ENCODE results near the gene WDR1.

Gene WDR1

GRCh38 chr4:10083861-10084641 is 32.5 kb downstream of the WDR1 start:
- no peak for DNase-seq

DNA sequence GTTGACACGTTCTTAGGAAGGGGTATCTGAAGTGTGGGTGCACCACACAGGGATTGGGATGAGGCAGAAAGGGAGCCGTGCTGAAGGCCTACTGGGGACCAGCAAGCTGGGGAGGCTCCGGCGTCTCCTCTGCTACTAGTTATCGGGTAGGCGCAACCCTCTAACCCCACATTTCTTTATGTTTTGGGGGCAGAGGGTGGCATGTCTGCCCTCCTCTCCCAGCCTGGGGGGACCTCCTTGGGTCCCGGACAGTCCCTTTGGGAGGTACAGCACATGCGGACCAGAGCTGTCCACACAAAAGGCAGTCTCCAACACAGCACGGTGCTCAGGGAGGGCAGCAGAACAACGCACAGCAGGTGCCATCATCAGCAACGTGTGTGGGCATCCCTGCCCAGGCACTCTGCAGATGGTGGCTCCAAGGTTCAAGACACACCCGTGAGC is 33.2 kb downstream of the WDR1 start:
- no peak for DNase-seq

DNA sequence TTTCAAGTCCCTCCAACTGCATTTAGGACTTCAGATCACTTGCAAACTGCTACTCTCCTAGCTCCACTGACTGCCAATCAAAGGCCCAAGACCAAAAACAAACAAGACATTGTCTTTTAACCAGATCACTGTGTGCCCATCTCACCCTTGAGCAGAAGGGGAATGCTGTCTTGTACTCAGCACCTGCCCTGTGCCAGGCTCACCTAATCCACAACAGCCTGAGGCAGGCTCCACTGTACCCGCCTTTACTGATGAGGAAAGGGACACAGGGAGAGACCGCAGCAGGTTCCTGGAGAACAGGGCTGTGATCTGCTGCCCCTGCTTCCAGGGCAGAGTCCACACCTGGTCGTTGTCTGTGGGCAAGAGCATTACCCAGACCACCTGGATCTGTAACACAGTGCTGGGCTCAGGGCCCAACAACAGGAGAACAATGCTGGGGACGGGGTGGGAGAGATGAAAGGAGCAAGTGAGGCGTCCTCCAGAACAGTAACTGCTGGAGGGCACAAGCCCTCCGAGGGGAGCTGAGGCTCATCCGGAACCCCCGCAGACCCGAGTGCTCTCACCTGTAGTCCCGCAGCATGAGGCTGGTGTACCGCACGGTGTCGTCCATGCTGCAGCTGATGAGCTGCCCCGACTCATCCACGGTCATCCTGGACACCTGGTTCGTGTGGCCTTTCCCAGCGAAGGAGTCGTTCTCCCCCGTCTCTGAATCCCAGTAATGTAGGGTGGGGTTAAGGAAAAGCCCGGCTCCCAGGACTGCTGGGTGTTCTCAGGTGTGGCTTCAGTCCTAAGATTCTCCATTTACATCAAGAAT is 33.9 kb downstream of the WDR1 start:
- no peak for DNase-seq

- no peak for DNase-seq
Observed at GRCh38 chr4:10082047-10082446, 34.6 kb downstream of the WDR1 start.

- no peak for DNase-seq
Observed at GRCh38 chr4:10081218-10081606, 35.4 kb downstream of the WDR1 start.

DNA sequence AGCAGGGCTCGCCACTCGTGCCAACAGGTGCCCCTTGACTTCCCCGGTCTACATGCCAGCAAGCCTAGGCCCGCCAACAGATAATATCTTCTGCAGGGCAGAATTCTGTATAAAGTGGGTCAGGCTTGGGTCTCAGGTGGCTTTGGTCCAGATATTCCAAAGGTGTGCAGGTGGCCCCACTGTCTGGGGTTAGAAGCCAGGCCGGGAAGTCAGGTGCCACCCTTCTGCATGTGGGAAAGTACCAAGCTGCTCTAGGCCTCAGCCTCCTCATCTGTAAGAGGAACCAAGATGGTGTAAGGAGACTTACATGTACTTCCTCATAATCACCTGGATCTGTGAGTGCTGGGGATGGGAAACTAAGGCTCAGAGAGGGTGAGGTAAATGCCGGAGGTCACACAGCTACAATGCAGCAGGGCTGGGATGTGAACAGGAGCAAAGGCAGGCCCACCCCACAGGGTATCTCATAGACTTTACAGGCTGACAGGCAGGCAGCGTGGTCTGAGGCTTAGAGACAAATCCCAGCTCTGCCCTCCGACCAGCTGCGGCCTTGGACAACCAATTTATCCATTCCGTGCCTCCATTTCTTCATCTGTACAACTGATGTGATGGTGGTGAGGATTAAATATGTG is 35.9 kb downstream of the WDR1 start:
- DNase-seq: no peak

DNA sequence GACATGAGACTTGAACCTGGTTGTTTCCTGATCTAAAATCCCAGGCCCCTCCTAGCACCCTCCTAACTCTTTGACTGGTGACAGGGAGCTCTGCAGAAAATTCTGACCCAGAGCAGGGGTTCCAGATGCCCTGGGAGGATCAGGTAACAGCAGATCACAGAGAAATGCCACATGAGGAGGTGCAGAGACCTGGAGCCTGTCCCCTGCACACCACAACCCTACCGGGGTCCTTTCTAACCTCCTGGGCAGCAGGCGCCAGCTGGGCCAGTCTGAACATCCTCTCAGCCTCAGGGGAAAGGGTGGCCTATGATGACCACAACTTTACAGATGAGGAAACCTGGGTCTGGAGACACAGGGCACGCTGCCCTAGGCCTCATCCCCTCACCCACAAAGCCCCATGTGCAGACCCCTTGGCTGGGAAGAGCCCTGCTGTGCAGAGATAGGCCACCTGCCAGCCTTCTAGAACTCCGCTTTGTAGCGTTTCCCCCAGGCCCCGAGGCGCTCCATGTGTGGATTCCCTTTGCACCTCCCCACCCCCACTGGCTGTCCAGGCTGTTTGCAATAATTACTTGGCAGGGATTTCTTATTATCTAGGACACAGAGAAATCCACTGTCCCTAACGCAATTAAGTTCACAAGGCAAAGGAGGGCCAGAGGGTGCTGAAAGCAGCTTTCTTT is 36.5 kb downstream of the WDR1 start:
- DNase-seq: no peak

- no peak for DNase-seq
Observed at GRCh38 chr4:10079256-10079655, 37.3 kb downstream of the WDR1 start.

GRCh38 chr4:10078481-10079233 is 37.9 kb downstream of the WDR1 start:
- DNase-seq: no peak

DNA sequence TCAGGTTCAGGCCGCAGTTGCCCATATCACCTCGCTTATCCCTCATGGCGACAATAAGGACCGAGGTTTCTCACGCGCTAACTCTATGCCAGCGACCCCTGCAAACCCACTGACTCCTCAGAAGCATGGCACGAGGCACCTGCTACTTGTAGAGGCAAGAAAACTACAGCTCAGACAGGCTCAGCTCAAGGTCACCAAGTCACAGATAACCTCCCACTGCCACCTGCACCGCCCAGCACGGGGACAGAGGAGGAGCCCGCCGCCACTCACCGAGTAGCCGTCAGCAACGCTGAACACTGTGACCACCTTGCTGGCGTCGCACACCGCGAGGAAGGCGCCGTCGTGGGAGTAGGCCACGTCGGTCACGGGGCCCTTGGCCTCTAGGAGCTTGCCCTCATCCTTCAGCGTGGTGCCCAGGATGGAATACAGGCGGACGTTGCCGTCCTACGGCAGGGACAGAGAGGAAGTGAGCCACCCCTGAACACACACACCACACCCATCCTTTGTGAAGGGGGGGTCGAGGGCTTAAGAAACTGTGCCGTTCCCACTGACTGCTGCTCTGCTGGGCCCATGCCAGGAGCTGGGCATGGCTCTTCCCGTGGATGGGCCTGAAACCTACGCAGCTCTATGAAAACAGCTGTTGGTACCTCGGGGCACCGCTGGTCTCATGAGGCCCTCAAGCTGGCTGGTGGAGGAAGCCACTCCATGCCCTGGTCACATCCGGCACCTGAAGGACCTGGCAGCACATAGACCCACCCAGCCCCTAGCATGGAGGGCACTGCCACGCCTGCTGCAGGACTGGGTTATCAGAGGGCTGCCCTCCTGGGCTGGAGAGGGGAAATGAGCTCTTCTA is 38.9 kb downstream of the WDR1 start:
- DNase-seq: no peak

- no peak for DNase-seq
Observed at GRCh38 chr4:10077076-10077475, 39.5 kb downstream of the WDR1 start.

DNA sequence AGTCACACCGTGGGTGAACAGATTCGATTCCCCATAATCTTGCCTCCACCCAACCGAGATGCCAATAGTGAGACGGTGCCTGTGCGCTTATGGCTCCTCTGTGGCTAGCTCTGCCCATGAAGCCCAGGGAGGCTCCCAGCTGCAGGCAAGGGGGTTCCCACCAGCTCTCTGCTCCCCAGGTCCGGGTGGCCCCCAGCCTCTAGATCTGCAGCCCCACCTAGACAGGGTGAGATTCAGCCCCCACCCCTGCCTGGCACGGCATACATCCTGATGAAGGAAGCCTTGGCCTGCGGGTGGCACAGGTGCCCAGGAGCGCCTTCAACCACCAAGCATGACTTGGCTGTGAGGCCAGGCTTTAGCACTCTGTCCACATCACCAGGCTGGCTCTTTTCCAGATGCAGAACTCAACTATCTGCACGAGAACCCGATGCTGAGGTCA is 40.6 kb downstream of the WDR1 start:
- DNase-seq: no peak

GRCh38 chr4:10075158-10075863 is 41.3 kb downstream of the WDR1 start:
- DNase-seq: no peak

DNA sequence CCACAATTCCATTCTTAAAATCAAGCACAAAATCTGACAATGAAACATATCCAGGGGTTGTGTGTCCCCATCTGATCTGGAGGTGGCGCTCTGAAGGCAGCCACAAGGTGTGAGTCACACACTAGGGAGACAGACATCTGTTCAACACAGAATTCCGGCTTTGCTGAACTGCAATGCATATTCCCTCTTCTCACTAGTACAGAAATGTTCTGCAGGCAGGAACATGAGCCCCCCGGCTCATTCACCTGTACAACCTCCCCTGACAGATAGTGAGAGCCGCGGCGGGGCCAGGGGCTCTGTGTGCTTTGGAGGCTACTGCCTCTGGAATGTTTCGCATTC is 41.9 kb downstream of the WDR1 start:
- no peak for DNase-seq

DNA sequence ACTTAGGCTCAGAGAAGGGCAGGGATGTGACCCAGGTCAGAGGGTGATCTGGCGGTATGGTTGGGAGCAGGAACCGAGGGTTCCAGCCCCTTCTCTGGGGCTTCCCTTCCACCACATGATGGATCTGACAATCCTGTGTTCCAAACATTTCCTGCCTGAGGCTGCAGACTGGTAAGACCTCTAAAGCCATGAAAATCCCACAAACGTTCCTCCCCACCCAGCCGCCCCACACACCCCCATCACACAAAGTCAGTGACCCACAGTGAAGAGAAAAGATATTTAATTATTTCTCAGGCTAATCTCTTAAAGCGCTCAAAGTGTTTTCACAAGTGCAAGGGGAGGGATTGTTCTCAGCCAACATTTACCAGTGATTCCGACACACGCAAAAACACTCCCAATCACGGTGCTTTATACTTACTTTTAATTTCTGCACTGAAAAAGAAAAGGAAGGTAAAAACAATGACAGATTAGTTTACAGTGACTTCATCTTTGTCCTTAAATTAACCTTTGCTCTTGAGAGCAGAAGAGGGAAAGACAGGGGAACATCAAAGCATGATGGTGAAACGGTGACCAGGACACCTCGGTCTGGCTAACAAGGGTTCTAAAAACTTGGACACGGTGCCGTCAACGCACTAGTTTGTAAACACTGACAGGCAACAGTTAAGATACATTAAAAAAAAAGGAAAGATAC is 42.4 kb downstream of the WDR1 start:
- no peak for DNase-seq

DNA sequence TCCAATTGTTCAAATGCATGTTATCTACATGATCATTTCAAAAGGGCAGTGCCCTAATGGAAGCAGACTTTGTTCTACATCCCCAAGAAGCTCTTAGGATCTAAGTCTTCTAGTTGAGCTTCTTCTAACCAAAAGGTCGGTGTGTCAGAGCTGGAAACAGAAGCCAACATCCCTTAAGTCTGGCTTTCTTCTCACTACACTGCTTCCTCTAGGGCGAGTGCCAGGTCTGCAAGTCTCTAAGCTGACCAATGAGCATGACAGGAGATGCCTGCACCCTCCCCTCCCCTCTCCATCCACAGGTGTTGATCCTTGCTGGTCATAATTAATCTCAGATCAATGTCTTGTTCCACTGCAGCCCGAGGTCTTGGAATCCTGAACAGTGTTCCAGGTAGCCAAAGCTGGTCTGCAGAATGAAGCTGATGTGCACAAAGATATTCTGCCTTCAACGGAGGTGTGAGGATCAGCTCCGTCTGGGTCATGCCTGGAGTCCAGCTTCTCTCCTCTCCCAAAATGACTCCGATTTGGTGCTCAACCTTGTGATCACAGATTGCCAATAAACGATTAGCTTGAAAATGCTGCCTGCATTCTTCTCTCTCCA is 44.1 kb downstream of the WDR1 start:
- no peak for DNase-seq

DNA sequence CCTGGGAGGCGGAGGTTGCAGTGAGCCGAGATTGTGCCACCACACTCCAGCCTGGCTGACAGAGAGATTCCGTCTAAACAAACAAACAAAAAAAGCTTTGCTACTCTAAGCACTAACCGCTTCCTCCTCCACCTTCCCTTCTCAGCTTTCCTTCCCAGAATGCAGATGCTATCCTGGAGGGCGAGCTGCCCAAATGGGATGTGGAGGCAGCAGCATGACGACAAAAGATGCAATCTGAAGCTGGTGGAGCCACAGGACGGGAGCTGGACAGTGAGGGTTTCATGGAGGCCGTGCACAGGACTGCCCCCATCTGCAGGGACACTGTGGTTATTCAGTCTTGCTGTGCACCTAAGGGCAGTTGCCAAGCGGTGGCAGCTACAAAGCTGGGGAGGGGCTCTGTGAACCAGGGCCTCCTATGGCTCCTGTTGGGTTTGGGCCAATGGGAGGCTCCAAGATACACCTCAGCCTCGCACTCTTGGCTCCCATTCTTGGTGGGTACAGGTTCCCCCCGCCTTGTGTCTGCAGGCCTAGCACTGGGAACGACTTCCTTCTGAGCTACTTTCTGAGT is 47.4 kb downstream of the WDR1 start:
- DNase-seq: no peak

GRCh38 chr4:10066670-10067651 is 49.6 kb downstream of the WDR1 start:
- no peak for DNase-seq

Measured in activated CD4-positive, alpha-beta T cell treated with anti-CD3 and anti-CD28 coated beads, Interleukin-2, amount 50 U/mL, for 4 hours (primary cell).